HL-60 (cell line): Measurements from ENCODE around the gene GH2.
"Not testable (repeated sequence)": the region's sequence is repeated elsewhere in the genome, so short reads cannot be mapped to it uniquely, and the experiment has no call there.

Experiments used
- DNase-seq, 2 experiments: peaks; one replicate each; pipeline ENCODE4 v3.0.0-alpha.2; 2010 to 2020; ENCODE audit warnings: low read depth in 1 of 2, low spot score in 1 of 2
- H3K27ac ChIP-seq: fragments of 250-450 bp; sonication (Bioruptor Pico); replicated peaks from 2 replicates; pipeline ENCODE4 v1.5.1; 2020; ENCODE audit warnings: mild to moderate bottlenecking, moderate library complexity
- H3K27me3 ChIP-seq: fragments of 250-450 bp; sonication (Bioruptor Pico); 2 replicates; pipeline ENCODE4 v1.5.1; 2021; ENCODE audit warnings: mild to moderate bottlenecking, moderate library complexity; ENCODE audit not compliant: insufficient read depth, poor library complexity, severe bottlenecking
- H3K4me3 ChIP-seq: replicated peaks from 2 replicates; pipeline ENCODE4 v1.5.1; 2011; ENCODE audit warnings: mild to moderate bottlenecking, control low read depth, low read length; ENCODE audit not compliant: insufficient read depth

Gene GH2

DNA sequence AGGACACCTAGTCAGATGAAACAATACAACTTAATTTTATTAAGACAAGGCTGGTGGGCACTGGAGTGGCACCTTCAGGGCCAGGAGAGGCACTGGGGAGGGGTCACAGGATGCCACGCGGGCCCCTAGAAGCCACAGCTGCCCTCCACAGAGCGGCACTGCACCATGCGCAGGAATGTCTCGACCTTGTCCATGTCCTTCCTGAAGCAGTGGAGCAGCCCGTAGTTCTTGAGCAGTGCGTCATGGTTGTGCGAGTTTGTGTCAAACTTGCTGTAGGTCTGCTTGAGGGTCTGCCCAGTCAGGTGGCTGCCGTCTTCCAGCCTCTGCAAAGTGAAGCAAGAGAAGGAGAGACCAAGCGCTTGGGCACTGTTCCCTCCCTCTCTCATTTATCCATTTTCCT, 27.8 kb upstream of the GH2 start:
- not testable (repeated sequence) for DNase-seq, H3K4me3 ChIP-seq, H3K27me3 ChIP-seq, H3K27ac ChIP-seq

DNA sequence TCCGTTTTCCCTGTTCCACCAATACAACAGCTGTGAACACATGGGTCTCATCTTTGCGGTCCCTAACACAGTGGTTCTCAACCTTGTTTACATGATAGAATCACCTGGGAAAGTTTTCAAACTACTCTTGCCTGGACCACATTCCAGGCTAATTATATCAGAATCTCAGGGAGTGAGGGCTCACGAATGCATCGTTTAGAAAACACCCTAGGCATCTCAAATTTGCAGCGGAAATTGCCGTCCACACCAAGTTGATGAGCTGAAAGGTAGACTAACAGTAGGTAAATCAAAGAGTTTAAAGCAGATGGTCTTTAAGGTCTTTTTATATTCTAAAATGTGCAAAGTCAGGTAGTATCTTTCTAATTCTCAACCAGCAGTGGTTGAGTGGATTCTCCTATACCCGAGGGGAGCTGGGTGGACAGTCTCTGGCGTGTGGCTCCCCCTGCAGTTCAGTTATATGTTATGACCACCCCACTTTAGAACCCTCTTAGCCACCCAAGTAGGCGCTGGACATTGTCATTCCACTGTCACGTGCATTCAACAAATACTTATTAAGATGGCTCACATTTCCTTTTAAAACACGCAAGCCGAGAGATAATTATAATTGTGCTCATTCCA, 25.5 kb upstream of the GH2 start:
- H3K27ac ChIP-seq, H3K4me3 ChIP-seq, DNase-seq, H3K27me3 ChIP-seq: not testable (repeated sequence)

- not testable (repeated sequence) for H3K27me3 ChIP-seq, DNase-seq, H3K27ac ChIP-seq, H3K4me3 ChIP-seq
Observed at GRCh38 chr17:63904796-63905195, 23.1 kb upstream of the GH2 start.

- H3K27me3 ChIP-seq, H3K4me3 ChIP-seq, H3K27ac ChIP-seq: not testable (repeated sequence)
- DNase-seq, result peak in 1 of 2 experiments; percentile 24
Observed at GRCh38 chr17:63903787-63904201, 22.1 kb upstream of the GH2 start.

DNA sequence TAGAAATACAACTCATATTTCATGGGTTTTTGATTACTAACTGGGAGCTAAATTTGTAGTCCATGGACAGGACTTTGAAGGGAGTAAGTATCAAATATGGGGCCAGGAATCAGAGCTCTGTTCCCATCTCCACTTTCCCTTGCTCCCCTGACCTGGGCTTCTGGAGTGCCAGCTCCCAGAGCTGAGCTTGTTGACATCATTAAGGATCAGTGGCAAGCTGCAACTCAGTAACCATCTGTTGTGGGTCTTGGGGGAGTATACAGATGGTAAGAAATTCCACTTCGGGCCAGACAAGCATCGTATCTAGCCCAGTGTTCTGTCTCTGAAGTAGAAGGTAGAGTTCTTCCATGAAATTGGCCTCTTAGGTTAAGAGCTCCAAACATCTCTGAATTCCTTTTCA, 20.2 kb upstream of the GH2 start:
- H3K27me3 ChIP-seq, H3K27ac ChIP-seq, H3K4me3 ChIP-seq, DNase-seq: not testable (repeated sequence)

- not testable (repeated sequence) for H3K27ac ChIP-seq, H3K27me3 ChIP-seq, DNase-seq, H3K4me3 ChIP-seq
Observed at GRCh38 chr17:63898899-63899798, 17.4 kb upstream of the GH2 start.

GRCh38 chr17:63896524-63897354, 15.0 kb upstream of the GH2 start, which contains the start of gene CSH1:
Gene CSH1, minus strand, starts transcription at chr17:63896574. Its CDS starts 63 bp downstream, at chr17:63896511.
- H3K27me3 ChIP-seq, H3K4me3 ChIP-seq, H3K27ac ChIP-seq, DNase-seq: not testable (repeated sequence)

- not testable (repeated sequence) for DNase-seq, H3K4me3 ChIP-seq, H3K27me3 ChIP-seq
Observed at GRCh38 chr17:63894821-63895220, 13.1 kb upstream of the GH2 start.

DNA sequence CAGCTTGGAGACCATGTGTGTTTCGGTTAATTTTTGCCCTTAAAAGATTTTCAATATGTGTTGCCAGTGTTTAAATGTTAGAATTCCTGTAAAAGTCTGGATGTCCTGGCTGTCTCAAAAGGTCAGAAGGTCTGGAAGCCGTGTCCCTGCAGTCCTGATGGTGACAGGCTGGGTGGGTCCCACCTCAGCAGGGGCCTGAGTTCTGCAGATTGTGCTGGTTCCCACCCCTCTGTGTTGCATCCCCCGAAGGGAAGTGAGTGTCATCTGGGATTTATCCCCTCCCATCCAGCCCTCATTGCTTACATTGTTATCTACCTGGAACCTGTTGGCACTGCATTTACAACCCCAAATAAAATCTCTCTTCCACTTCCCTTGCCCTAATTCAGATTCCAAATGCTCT, 12.3 kb upstream of the GH2 start:
- not testable (repeated sequence) for H3K4me3 ChIP-seq, DNase-seq, H3K27ac ChIP-seq, H3K27me3 ChIP-seq

More at GRCh38 chr17:63894821-63895220, 13.1 kb upstream of the GH2 start:
- not testable (repeated sequence) for H3K27ac ChIP-seq

DNA sequence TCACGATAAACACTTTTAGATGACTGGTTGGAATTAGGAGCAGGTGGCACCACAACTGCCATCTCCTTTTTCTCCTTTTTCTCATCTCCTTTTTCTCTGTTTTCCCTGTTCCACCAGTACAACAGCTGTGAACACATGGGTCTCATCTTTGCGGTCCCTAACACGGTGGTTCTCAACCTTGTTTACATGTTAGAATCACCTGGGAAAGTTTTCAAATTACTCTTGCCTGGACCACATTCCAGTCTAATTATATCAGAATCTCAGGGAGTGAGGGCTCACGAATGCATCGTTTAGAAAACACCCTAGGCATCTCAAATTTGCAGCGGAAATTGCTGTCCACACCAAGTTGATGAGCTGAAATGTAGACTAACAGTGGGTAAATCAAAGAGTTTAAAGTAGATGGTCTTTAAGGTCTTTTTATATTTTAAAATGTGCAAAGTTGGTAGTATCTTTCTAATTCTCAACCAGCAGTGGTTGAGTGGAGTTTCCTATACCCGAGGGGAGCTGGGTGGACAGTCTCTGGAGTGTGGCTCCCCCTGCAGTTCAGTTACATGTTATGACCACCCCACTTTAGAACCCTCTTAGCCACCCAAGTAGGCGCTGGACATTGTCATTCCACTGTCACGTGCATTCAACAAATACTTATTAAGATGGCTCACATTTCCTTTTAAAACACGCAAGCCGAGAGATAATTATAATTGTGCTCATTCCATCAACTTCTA, 10.7 kb upstream of the GH2 start:
- not testable (repeated sequence) for H3K4me3 ChIP-seq, DNase-seq, H3K27ac ChIP-seq, H3K27me3 ChIP-seq

GRCh38 chr17:63889026-63889848, 7.5 kb upstream of the GH2 start:
- not testable (repeated sequence) for H3K4me3 ChIP-seq, H3K27me3 ChIP-seq, H3K27ac ChIP-seq
- peak in 1 of 2 experiments; percentile 52 for DNase-seq

DNA sequence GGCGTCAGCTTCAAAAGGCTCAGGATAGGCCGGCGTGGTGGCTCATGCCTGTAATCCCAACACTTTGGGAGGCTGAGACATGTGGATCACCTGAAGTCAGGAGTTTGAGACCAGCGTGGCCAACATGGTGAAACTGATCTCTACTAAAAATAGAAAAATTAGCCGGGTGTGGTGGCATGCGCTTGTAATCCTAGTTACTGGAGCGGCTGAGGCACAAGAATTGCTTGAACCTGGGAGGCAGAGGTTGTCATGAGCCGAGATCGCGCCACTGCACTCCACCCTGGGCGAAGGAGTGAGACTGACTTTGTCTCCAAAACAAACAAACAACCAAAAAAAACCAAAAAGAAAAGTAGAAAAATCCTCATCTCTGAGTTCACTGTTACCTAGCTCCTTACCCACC, 3.4 kb upstream of the GH2 start:
- H3K27ac ChIP-seq, DNase-seq, H3K4me3 ChIP-seq, H3K27me3 ChIP-seq: not testable (repeated sequence)

DNA sequence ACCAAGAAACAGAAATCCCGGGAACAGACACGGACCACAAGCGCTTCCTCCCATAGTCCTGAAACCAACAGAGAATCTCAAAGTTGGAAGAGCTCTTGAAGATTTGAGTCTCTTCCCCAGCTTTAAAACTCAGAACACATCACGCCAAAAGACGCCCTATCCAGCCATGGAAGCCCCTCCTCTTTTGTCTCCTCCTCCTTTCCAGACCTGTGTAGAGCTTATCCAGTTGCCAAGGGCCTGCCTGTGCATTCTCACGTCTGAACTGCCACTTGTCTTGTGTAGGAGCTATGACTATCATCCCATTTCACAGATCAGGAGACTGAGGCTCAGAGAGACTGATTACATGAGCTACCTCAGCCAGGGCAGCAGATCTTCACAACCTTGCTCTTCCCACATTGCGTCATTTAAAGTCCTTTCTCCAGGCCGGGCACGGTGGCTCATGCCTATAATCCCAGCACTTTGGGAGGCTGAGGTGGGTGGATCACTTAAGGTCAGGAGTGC, 932 bp upstream of the GH2 start:
- not testable (repeated sequence) for H3K27me3 ChIP-seq, H3K27ac ChIP-seq, H3K4me3 ChIP-seq, DNase-seq
